Measurements from ENCODE around the gene JAM2. TPM values are rescaled to one million over a fixed set of nuclear protein-coding genes. Genes with fewer than 3 reads are reported as not detected.

Gene JAM2
- total RNA-seq (2014; rRNA removed; shearing (Covaris generic)), result 1.5 and 1.9 TPM in 2 replicates

GRCh38 chr21:25638660-25639550 is at the start of gene JAM2:
JAM2 (plus strand) TSS chr21:25639258; CDS start chr21:25639822, 564 bp downstream.
- peak; percentile 52 for DNase-seq (ENCODE audit: low read depth)

GRCh38 chr21:25589887-25590286 is 49.2 kb upstream of the JAM2 start:
- DNase-seq (ENCODE audit: low read depth), result no peak

- DNase-seq (ENCODE audit: low read depth), result peak; percentile 81
Observed at GRCh38 chr21:25607151-25608043, 31.7 kb upstream of the JAM2 start, which contains the start of gene MRPL39. MRPL39 (minus strand) TSS chr21:25607481; CDS start chr21:25607475, 6 bp downstream.

GRCh38 chr21:25608044-25608737 is 30.9 kb upstream of the JAM2 start:
- DNase-seq (ENCODE audit: low read depth), result peak; percentile 75

GRCh38 chr21:25614441-25614840 is 24.6 kb upstream of the JAM2 start:
- DNase-seq (ENCODE audit: low read depth), result no peak

- DNase-seq (ENCODE audit: low read depth), result no peak
Observed at GRCh38 chr21:25615880-25616279, 23.2 kb upstream of the JAM2 start.

GRCh38 chr21:25619198-25619597 is 19.9 kb upstream of the JAM2 start:
- no peak for DNase-seq (ENCODE audit: low read depth)

- DNase-seq (ENCODE audit: low read depth), result no peak
Observed at GRCh38 chr21:25624511-25624910, 14.5 kb upstream of the JAM2 start.

- DNase-seq (ENCODE audit: low read depth), result no peak
Observed at GRCh38 chr21:25625036-25625435, 14.0 kb upstream of the JAM2 start.

GRCh38 chr21:25625776-25626555 is 13.1 kb upstream of the JAM2 start:
- peak; percentile 19 for DNase-seq (ENCODE audit: low read depth)

- DNase-seq (ENCODE audit: low read depth), result no peak
Observed at GRCh38 chr21:25626757-25627156, 12.3 kb upstream of the JAM2 start.

- DNase-seq (ENCODE audit: low read depth), result no peak
Observed at GRCh38 chr21:25632296-25632695, 6.8 kb upstream of the JAM2 start.

GRCh38 chr21:25635310-25635709 is 3.7 kb upstream of the JAM2 start:
- DNase-seq (ENCODE audit: low read depth), result no peak

- peak; percentile 9 for DNase-seq (ENCODE audit: low read depth)
Observed at GRCh38 chr21:25636727-25637126, 2.3 kb upstream of the JAM2 start.

- no peak for DNase-seq (ENCODE audit: low read depth)
Observed at GRCh38 chr21:25637851-25638659, 1.0 kb upstream of the JAM2 start.

- peak; percentile 14 for DNase-seq (ENCODE audit: low read depth)
Observed at GRCh38 chr21:25639551-25640201, 618 bp downstream of the JAM2 start.

GRCh38 chr21:25640202-25640942 is 1.3 kb downstream of the JAM2 start:
- DNase-seq (ENCODE audit: low read depth), result no peak

GRCh38 chr21:25640943-25641292 is 1.9 kb downstream of the JAM2 start:
- no peak for DNase-seq (ENCODE audit: low read depth)

GRCh38 chr21:25643486-25643885 is 4.4 kb downstream of the JAM2 start:
- no peak for DNase-seq (ENCODE audit: low read depth)

Measured in RPMI7951 (cell line).